HEK293 (cell line): Measurements from ENCODE around the gene UTP25.
A peak's percentile ranks its signal among the peaks of the same experiment; 100 is the strongest.

Experiments used
- BCL6B ChIP-seq: fragments of 450-650 bp; formaldehyde crosslinking; IDR thresholded peaks from 2 replicates; pipeline ENCODE4 v1.5.1; 2017; ENCODE audit warnings: missing biosample characterization, missing genetic modification characterization
- EGR2 ChIP-seq: fragments of 450-650 bp; formaldehyde crosslinking; IDR thresholded peaks from 2 replicates; pipeline ENCODE4 v1.5.1; 2016; ENCODE audit warnings: low read depth, missing biosample characterization, missing genetic modification characterization
- GLI2 ChIP-seq: fragments of 450-650 bp; formaldehyde crosslinking; IDR thresholded peaks from 2 replicates; pipeline ENCODE4; 2017; ENCODE audit warnings: missing biosample characterization, missing genetic modification characterization, low read depth, borderline replicate concordance
- GLIS2 ChIP-seq: fragments of 450-650 bp; formaldehyde crosslinking; IDR thresholded peaks from 2 replicates; pipeline ENCODE4 v1.5.1; 2016; ENCODE audit warnings: missing biosample characterization, missing genetic modification characterization
- KLF7 ChIP-seq: fragments of 450-650 bp; formaldehyde crosslinking; IDR thresholded peaks from 2 replicates; pipeline ENCODE4 v1.5.1; 2016; ENCODE audit warnings: missing biosample characterization, missing genetic modification characterization, borderline replicate concordance
- KLF8 ChIP-seq: fragments of 450-650 bp; formaldehyde crosslinking; IDR thresholded peaks from 2 replicates; pipeline ENCODE4 v1.5.1; 2016; ENCODE audit warnings: missing biosample characterization, missing genetic modification characterization
- PATZ1 ChIP-seq: fragments of 450-650 bp; formaldehyde crosslinking; IDR thresholded peaks from 2 replicates; pipeline ENCODE4 v1.5.1; 2016; ENCODE audit warnings: missing biosample characterization, missing genetic modification characterization
- PRDM10 ChIP-seq: fragments of 450-650 bp; formaldehyde crosslinking; IDR thresholded peaks from 2 replicates; pipeline ENCODE4 v1.5.1; 2016; ENCODE audit warnings: missing biosample characterization, missing genetic modification characterization
- REPIN1 ChIP-seq: fragments of 450-650 bp; formaldehyde crosslinking; IDR thresholded peaks from 2 replicates; pipeline ENCODE4 v1.5.1; 2017; ENCODE audit warnings: missing biosample characterization, missing genetic modification characterization, low read depth
- TCF7L2 ChIP-seq: IDR thresholded peaks from 2 replicates; pipeline ENCODE4 v1.6.1; 2011; ENCODE audit warnings: low read depth, mild to moderate bottlenecking, inconsistent platforms, low read length, moderate library complexity, borderline replicate concordance
- ZBTB8A ChIP-seq: fragments of 450-650 bp; formaldehyde crosslinking; IDR thresholded peaks from 2 replicates; pipeline ENCODE4 v1.5.1; 2016; ENCODE audit warnings: missing biosample characterization, missing genetic modification characterization
- ZNF18 ChIP-seq: fragments of 450-650 bp; formaldehyde crosslinking; IDR thresholded peaks from 2 replicates; pipeline ENCODE4 v1.5.1; 2016; ENCODE audit warnings: missing biosample characterization, missing genetic modification characterization
- ZNF2 ChIP-seq: fragments of 450-650 bp; formaldehyde crosslinking; IDR thresholded peaks from 2 replicates; pipeline ENCODE4 v1.5.1; 2016; ENCODE audit warnings: missing biosample characterization, missing genetic modification characterization
- ZNF202 ChIP-seq: fragments of 450-650 bp; formaldehyde crosslinking; IDR thresholded peaks from 2 replicates; pipeline ENCODE4 v1.5.1; 2016; ENCODE audit warnings: missing biosample characterization, missing genetic modification characterization, borderline replicate concordance
- ZNF350 ChIP-seq: fragments of 450-650 bp; formaldehyde crosslinking; IDR thresholded peaks from 2 replicates; pipeline ENCODE4 v1.5.0; 2017; ENCODE audit warnings: missing biosample characterization, mild to moderate bottlenecking, missing genetic modification characterization
- ZNF391 ChIP-seq: fragments of 450-650 bp; formaldehyde crosslinking; IDR thresholded peaks from 2 replicates; pipeline ENCODE4 v1.5.1; 2016; ENCODE audit warnings: low read depth, missing biosample characterization, missing genetic modification characterization, borderline replicate concordance
- ZNF423 ChIP-seq: fragments of 450-650 bp; formaldehyde crosslinking; IDR thresholded peaks from 2 replicates; pipeline ENCODE4 v1.5.1; 2016; ENCODE audit warnings: missing biosample characterization, missing genetic modification characterization
- ZNF501 ChIP-seq: fragments of 450-650 bp; formaldehyde crosslinking; IDR thresholded peaks from 2 replicates; pipeline ENCODE4 v1.5.1; 2016; ENCODE audit warnings: missing biosample characterization, missing genetic modification characterization
- ZNF529 ChIP-seq: fragments of 450-650 bp; formaldehyde crosslinking; IDR thresholded peaks from 2 replicates; pipeline ENCODE4 v1.5.1; 2017; ENCODE audit warnings: missing genetic modification characterization, missing biosample characterization; ENCODE audit not compliant: insufficient replicate concordance
- ZNF548 ChIP-seq: fragments of 450-650 bp; formaldehyde crosslinking; IDR thresholded peaks from 2 replicates; pipeline ENCODE4 v1.5.1; 2016; ENCODE audit warnings: missing biosample characterization, missing genetic modification characterization
- ZNF707 ChIP-seq: fragments of 450-650 bp; formaldehyde crosslinking; IDR thresholded peaks from 2 replicates; pipeline ENCODE4 v1.5.1; 2016; ENCODE audit warnings: missing biosample characterization, missing genetic modification characterization
- ZNF777 ChIP-seq: fragments of 450-650 bp; formaldehyde crosslinking; IDR thresholded peaks from 2 replicates; pipeline ENCODE4 v1.5.1; 2017; ENCODE audit warnings: missing biosample characterization, missing genetic modification characterization, borderline replicate concordance
- ZSCAN23 ChIP-seq: fragments of 450-650 bp; formaldehyde crosslinking; IDR thresholded peaks from 2 replicates; pipeline ENCODE4 v1.5.1; 2016; ENCODE audit warnings: missing biosample characterization, missing genetic modification characterization
- ZXDB ChIP-seq: fragments of 450-650 bp; formaldehyde crosslinking; IDR thresholded peaks from 2 replicates; pipeline ENCODE4 v1.5.1; 2016; ENCODE audit warnings: missing biosample characterization, missing genetic modification characterization
- TF ChIP-seq, protein P1 (sequence below): fragments of 450-650 bp; formaldehyde crosslinking; IDR thresholded peaks from 2 replicates; pipeline ENCODE4 v1.5.1; 2016; ENCODE audit warnings: missing biosample characterization, missing genetic modification characterization
- TF ChIP-seq, protein P2 (sequence below): fragments of 450-650 bp; formaldehyde crosslinking; IDR thresholded peaks from 2 replicates; pipeline ENCODE4 v1.5.1; 2016; ENCODE audit warnings: missing biosample characterization, missing genetic modification characterization
- TF ChIP-seq, protein P3 (sequence below): fragments of 450-650 bp; formaldehyde crosslinking; IDR thresholded peaks from 2 replicates; pipeline ENCODE4 v1.5.1; 2016; ENCODE audit warnings: missing biosample characterization, missing genetic modification characterization, low read depth

UTP25 gene

DNA sequence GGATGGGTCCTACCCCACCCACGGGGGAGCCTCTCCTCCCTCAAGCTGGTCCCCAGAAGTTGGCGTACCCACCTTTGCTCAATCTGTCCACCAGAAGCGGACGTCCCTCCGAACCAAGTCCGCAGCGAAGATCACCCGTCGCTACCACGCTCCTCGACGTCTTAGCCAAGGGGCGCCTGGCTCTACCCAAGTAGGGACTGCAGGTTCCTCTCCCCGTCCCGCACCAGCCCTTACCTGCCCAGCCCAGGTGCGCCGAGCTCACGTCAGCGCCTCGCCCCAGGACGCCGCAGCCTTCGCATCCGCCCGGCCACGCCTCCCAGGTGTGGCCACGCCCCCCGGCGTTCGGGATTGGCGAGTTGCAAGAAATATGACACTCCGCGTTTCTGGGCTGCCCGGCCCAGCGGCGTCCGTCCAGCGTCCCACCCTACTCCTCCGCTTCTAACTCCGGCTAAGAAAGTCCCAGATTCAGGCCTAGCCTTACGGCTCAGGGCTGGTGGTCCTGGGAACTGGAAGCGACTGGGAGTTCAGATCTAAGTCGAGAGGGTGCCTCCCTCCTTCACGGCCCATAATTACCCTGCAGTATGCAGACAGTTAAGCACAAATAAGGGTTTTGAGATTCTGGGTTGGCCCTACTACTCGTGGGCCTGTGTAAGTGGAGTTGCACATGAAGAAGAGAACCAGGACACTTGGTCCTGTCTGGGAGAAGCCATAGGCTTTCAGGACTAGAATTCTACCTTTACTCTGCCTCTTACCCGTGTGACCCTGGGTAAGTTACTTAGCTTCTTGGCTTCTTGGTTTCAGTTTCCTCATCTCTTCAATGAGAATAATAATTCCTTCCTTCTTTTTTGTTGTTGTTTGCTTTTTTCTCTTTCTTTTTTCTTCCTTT lies 21.7 kb upstream of the UTP25 start, which contains the start of gene IRF6 (continued):
- TF ChIP-seq, protein P1, sequence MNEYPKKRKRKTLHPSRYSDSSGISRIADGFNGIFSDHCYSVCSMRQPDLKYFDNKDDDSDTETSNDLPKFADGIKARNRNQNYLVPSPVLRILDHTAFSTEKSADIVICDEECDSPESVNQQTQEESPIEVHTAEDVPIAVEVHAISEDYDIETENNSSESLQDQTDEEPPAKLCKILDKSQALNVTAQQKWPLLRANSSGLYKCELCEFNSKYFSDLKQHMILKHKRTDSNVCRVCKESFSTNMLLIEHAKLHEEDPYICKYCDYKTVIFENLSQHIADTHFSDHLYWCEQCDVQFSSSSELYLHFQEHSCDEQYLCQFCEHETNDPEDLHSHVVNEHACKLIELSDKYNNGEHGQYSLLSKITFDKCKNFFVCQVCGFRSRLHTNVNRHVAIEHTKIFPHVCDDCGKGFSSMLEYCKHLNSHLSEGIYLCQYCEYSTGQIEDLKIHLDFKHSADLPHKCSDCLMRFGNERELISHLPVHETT: no peak
- TF ChIP-seq ZNF202 (no peak), ZNF501 (tag by site-specific recombination) (peak; percentile 87; the same call in 1 of the 2 replicates), ZNF18 (tag by site-specific recombination) (no peak), REPIN1 (tag by site-specific recombination) (no peak), ZNF548 (tag by site-specific recombination) (no peak), ZNF350 (tag by site-specific recombination) (no peak), KLF8 (tag by site-specific recombination) (peak; percentile 43; the same call in 1 of the 2 replicates), GLIS2 (tag by site-specific recombination) (no peak), ZXDB (peak; percentile 68), ZNF391 (tag by site-specific recombination) (no peak), ZNF423 (tag by site-specific recombination) (no peak), ZNF529 (no peak), ZNF2 (tag by site-specific recombination) (peak; percentile 70), PATZ1 (tag by site-specific recombination) (no peak), TCF7L2 (no peak), ZSCAN23 (tag by site-specific recombination) (no peak), EGR2 (no peak), BCL6B (no peak), ZNF777 (tag by site-specific recombination) (no peak), KLF7 (no peak), GLI2 (tag by site-specific recombination) (no peak), PRDM10 (tag by site-specific recombination) (peak; percentile 84; the same call in 1 of the 2 replicates), ZBTB8A (tag by site-specific recombination) (no peak), ZNF707 (tag by site-specific recombination) (no peak)
- TF ChIP-seq, protein P2, sequence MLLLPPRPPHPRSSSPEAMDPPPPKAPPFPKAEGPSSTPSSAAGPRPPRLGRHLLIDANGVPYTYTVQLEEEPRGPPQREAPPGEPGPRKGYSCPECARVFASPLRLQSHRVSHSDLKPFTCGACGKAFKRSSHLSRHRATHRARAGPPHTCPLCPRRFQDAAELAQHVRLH: no peak
- TF ChIP-seq, protein P3, sequence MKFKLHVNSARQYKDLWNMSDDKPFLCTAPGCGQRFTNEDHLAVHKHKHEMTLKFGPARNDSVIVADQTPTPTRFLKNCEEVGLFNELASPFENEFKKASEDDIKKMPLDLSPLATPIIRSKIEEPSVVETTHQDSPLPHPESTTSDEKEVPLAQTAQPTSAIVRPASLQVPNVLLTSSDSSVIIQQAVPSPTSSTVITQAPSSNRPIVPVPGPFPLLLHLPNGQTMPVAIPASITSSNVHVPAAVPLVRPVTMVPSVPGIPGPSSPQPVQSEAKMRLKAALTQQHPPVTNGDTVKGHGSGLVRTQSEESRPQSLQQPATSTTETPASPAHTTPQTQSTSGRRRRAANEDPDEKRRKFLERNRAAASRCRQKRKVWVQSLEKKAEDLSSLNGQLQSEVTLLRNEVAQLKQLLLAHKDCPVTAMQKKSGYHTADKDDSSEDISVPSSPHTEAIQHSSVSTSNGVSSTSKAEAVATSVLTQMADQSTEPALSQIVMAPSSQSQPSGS (tag by site-specific recombination): no peak
